GM12865 (cell line): Measurements from ENCODE around the gene GSK3A.

ENCODE experiments used
- DNase-seq: peaks from one replicate; pipeline ENCODE4 v3.0.0; 2010; ENCODE audit warnings: low read depth
- H3K4me3 ChIP-seq: 2 replicates; pipeline ENCODE4 v1.5.1; 2011; ENCODE audit warnings: mild to moderate bottlenecking, low read depth, low read length, control low read depth
- CTCF ChIP-seq: IDR thresholded peaks from 2 replicates; pipeline ENCODE4 v1.5.1; 2011; ENCODE audit warnings: low read length, control low read depth, low read depth, inconsistent platforms; ENCODE audit not compliant: insufficient read depth; ENCODE audit errors: missing control alignments

Gene GSK3A

GRCh38 chr19:42220751-42221097 is 21.7 kb downstream of the GSK3A start:
- DNase-seq, result no peak
- TF ChIP-seq CTCF, result no peak
- peak overlapping the region; percentile 74 for H3K4me3 ChIP-seq

DNA sequence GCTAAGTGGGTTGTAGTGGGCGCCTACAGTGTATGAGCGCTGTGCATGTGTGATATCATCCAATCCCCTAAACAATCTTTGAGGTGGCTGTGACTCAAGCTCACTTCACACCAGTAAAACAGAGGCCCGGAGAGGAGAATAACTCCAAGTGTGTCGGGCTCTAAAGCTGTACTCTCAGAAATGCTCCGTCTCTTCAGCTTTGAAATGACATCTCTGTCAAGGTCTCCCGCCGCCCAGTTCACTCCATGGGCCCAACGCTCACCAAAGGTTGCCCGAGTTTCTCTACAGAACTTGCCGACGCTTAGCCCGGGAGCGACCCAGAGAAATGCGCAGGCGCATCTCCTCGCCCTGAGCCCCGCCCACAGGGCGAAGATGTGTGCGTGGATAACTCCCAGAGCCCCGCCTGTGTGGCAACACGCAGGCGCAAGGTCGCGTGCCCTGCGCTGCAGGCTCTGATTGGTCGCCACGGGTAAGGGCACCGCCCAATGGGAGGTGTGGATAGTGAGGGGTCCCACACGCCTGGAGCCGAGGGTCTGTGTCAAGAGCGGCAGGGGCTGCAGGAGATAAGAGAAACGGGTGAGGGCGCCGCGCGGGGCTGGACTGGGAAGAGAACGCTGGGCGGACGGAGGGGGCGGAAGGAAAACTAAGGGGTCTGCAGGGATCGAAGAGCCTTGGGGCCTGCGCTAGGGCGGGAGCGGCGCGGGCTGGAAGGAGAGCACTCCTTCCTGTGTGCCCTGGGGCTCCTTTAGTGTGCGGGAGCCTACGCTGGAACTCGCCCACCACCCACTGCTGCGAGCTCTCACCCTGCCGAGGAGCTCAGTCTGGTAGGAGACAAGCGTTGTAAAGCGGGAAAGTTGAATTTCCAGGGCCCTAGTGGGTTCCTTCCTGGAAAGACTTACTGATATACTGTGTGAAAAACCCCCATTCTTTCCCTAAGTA is 22.3 kb downstream of the GSK3A start, which contains the start of gene ZNF526:
ZNF526 (plus strand) TSS at position 501 of the 939 bp plus-strand sequence. CDS start 4,092 bp downstream, outside the sequence.
- H3K4me3 ChIP-seq, result peak within 1 kb of the TSS; percentile 74
- TF ChIP-seq CTCF, result no peak
- peak; percentile 99 for DNase-seq

DNA sequence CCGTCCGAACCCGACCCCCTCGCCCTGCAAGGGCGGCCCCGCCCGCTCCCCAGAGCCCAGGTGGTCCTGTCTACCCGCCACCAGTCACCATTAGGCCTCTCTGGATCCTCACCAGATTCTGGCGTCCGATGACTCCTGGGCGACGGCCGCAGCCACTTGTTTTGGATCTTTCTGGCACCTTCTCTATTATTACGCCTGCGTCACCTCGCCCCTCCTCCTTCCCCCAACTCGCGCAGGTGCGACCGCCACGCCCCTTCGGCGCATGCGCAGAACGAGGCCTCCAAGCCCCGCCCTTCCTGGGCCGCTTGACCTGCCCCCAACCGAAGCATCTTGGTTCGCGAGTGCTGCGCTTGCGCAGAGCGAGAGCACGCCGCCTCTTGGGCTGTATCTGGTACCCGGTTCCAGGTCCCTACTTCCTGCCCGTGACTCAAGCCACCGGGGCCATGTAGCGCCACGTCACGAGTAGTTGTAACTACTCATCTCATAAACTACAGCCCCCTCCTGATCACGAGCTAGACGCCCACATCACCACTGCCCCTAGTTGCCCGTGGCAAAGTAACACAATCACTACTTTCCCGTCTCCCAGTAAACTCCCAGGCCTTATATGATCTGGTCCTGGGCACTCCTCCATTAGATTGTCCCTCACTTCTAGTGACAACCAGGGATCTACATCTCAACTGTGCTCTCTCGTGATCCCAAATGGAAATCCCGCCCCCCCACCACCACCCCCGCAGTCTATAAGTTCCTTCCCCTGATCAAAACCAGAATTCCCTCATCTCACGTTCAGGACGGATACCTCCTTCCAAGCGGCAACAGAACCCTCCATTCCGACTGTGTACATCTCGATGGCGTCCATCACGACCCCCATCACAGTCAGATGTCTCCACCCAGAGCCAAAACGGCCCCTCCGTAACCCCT is 24.6 kb downstream of the GSK3A start, which contains the start of gene DEDD2:
DEDD2 (minus strand) TSS at position 158 of the 918 bp plus-strand sequence. CDS start 670 bp downstream, outside the sequence.
- peak within 1 kb of the TSS; percentile 88 for H3K4me3 ChIP-seq
- no peak for TF ChIP-seq CTCF
- peak; percentile 99 for DNase-seq

GRCh38 chr19:42216653-42217519 is 25.5 kb downstream of the GSK3A start:
- TF ChIP-seq CTCF, result no peak
- peak; percentile 42 for DNase-seq
- H3K4me3 ChIP-seq, result peak overlapping the region; percentile 88

DNA sequence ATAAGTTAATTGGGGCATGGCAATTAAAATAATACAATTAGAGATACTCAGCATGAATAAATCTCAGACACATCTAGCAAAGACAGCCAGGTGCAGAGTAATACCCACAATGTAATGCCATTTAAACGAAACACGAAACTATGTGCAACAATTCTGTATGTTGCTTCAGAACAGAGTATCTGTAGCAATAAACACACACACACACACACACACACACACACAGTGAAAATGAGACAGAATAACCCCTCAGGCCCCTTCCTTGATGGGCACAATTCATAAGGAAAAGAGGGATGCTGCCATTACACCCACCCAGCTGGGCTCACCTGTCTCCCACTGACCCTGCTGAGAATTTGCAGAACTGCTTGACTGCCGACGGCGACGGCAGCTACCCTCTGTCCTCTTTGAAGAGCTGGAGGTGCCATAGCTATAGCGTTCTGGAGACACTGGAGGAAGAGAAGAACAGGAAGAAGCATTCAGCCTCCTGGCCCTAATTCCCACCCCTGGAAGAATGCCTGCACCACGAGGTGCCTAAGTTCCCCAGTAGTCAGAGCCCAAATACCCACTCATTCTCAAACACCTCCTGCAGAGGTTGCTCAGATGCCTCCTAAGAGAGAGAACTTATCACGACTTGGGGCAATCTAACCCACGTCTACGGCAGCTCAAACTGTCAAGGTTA is 27.5 kb downstream of the GSK3A start:
- no peak overlapping the region for H3K4me3 ChIP-seq
- DNase-seq, result no peak
- no peak for TF ChIP-seq CTCF
